RPMI8226 (cell line): Measurements from ENCODE around the gene KCNQ2.
A peak's percentile ranks its signal among the peaks of the same experiment; 100 is the strongest.

Experiments
- DNase-seq: peaks from one replicate; pipeline ENCODE4 v3.0.0-alpha.2; 2015

The KCNQ2 gene

DNA sequence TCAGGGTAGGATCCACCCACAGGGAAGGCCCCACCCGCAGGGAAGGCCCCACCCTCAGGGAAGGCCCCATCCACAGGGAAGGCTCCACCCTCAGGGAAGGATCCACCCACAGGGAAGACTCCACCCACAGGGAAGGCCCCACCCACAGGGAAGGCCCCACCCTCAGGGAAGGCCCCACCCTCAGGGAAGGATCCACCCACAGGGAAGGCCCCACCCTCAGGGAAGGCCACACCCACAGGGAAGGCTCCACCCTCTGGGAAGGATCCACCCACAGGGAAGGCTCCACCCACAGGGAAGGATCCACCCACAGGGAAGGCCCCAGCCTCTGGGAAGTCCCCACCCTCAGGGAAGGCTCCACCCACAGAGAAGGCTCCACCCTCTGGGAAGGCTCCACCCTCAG, 40.5 kb downstream of the KCNQ2 start:
- no peak for DNase-seq

DNA sequence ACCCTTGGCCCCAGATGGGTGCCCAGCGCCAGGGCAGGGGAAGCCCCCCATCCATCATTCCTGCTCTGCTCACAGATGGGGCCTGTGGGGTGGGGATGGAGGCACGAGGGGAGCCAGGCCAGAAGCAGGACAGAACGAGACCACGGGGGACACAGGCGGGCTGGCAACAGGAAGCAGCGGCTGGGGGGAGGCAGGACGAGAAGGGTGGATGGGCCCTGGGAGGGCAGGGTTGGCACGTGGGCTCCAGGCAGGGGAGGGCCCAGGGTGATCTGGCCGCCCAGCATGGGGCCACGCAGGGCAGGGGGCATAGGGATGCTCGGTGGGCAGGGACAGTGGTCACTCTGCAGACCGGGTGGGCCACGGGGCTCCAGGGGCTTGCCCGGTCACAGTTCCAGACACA, 41.6 kb downstream of the KCNQ2 start:
- DNase-seq: no peak

DNA sequence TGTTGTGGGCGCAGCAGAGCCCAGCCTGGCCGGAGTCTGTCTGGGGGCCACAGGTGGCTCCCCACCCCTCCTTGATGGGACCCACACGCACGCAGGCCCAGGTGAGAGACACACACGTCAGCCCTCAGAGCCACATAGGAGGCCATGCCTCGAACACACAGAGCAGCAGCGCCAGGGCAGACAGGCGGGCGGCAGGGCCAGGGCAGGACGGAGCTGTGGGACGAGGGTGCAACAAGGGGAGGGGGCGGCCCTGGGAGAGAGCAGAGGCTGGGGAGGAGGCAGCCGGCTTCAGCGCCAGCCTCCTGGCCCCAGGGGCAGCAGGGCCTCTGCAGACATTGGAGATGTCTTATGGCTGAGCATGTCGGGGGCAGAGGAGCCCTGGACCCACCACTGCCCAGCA, 42.5 kb downstream of the KCNQ2 start:
- DNase-seq: no peak

DNA sequence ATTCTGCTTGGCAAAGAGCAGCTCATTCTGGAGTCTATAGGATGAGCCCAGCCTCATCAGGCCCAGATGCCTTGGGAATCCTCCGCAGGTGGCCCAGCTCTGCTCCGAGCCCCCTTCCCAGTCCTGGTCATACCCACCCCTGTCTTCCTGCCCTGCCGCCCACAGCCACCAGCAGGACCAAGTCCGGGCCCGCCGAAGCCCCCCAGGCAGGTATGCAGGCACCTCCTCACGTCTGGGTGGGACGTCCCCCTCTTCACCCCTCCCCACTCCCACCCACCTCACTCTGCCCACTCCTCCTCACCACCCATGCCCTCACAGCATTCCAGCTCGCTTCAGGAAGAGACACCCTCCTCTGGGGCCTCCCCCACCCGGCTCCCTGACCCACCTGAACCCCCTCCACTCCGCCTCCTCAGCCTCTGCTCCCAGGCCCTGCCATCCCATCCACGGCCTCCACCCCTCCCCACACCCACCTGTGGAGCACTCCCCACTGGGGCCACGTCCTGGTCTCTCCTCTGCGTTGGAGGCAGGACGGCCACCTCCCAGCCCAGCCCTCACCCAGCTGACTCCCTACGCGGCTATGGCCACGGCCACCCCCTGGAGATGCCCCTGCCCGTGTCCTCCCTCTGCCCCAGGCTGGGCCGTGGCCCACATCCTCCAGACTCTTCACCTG, 43.4 kb downstream of the KCNQ2 start:
- DNase-seq: no peak

DNA sequence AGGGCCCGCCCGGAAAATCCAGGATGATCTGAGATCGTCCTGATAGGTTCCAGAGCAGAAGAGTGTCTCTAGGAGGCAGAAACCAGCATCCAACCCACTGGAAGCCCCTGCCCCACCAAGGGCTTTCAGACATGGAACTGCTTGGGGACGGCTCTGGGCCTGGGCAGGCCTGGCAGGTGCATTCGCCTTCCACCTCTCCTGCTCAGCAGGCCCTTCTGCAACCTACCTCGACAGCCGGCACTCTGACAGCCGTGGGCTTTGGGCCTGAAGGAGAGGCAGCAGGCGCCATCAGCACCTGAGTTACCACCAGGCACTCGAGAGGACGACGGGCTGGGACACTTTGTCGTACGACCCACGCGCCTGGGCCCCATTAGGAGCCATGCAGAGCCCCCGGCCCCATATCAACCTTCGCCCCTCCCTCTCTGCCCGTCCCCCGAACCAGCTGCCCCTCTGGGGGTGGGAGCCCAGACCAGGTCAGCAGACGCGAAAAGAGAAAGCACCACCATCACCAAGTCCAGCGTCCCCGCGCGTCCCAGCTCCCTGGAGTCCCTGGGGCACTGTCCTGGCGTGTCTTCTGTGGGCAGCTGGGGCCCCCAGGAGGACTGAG, 44.6 kb downstream of the KCNQ2 start:
- DNase-seq: no peak

DNA sequence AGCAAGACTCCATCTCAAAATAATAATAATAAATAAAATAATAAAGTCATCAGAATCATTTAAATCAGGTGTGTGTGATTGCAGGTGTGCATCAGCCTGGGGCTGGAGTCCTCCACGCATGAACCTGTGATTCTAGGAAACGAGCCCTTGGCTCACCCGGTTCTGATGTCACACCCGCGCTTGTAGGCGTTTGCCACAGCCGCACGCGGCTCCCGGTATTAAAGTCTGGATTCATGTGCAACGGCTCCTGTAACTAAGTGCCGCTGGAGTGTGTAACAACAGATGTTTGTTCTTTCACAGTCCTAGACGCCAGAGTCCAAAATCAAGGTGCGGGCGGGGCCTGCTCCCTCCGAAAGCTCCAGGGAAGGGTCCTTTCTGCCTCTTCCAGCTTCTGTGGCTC, 45.2 kb downstream of the KCNQ2 start:
- no peak for DNase-seq

DNA sequence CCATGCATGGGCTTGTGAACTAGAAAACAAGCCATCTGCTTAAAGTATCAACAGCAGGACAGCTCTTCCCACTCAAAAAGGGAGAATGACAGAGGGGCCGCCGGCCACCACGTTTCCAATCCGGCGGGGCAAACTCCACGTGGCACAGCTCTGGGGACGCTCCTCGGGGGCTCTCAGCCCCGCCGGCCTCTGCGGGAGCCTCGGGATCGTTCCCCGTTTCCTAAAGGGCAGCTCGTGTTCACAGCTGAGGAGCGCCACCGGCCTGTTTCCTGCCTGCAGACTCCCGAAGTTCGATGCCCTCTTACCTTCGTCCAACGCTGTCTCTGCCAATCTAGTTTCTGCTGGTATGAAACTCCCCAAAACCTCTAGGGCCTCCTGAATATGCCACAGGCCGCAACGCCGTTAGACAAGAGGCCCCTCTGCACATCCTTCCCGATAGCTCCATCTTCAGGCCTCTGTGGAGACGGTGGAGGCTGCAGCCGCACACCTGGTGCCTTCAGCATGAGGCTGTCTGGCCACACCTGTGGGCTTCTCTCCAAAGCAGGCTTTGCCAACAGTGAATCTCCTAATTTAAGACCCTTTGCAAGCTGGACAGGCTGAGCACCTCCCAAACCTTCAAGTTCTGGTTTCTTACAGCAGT, 46.5 kb downstream of the KCNQ2 start:
- DNase-seq: peak; percentile 68

DNA sequence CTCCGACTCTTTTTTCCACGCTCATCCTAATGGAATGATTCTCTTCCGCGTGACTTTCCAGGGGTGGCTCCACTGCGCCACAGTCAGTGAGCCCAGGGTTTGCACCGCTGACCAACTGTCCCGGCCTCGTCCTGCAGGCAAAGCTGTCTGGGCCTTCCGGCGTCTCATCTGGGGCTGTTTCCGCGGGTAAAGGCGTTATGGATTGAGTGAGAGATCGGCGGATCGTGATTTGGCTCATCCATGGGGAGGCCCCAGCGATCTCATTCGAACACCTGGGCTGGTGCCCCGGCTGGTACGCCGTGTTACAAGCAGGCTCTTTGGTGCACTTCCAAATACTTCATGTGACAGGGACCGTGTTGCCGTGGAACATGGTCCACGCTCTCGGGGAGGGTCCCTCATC, 47.8 kb downstream of the KCNQ2 start:
- DNase-seq: no peak

DNA sequence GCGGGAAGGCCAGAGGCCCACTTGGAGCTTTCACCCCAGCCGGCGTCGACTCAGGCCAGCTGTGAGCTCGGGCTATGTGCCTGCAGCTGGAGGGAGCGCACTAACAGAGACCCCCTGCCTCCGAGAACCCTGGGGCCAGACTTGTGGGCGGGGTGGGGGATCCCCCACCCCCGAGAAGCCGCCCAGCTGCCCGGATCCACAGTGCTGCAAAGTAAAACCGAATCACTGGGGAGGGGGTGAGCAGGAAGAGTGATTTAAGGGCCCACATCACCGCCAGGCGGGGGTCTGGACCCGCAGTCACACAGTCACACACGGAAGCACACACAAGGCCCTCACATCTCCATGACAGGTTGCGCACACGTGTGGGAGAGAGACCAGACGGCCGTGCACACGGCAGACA, 48.7 kb downstream of the KCNQ2 start:
- no peak for DNase-seq

DNA sequence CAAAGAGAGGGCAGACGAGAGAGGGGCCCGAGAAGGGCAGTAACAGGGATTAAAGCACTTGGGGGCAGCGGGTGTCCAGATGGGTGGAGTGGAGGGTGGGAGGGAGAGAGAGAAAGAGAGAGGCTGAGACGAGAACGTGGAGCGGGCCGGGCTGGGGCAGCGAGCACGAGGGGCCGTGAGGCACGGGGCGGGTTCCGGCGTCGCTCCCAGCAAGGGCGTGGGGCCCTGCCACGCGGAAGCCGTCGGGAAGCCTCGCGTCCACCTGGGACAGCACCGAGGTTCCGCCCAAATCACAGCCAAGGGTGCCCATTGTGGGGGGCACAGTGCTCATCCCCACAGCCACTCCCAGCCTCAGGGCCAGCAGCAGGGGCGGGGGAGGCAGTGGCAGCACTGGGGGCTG, 49.8 kb downstream of the KCNQ2 start:
- no peak for DNase-seq

DNA sequence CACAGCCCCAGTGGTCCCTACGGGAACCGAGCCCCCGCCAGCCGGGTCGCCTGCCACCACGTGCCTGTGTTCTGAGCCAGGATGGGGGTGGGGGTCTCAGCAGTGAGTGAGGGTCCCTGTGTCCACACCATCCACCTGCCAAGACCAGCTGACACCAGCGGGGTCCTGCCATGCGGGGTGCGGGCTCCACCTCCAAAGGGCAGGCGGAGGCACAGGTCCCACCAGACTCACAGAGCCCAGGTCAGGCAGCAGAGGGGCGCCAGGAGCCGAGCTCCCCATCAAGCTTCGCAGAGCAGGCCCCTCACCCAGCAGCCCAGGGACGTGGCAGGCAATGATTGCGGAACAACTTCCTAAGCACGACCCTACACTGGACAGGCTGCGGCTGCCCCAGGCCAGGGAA, 50.5 kb downstream of the KCNQ2 start:
- DNase-seq: no peak

DNA sequence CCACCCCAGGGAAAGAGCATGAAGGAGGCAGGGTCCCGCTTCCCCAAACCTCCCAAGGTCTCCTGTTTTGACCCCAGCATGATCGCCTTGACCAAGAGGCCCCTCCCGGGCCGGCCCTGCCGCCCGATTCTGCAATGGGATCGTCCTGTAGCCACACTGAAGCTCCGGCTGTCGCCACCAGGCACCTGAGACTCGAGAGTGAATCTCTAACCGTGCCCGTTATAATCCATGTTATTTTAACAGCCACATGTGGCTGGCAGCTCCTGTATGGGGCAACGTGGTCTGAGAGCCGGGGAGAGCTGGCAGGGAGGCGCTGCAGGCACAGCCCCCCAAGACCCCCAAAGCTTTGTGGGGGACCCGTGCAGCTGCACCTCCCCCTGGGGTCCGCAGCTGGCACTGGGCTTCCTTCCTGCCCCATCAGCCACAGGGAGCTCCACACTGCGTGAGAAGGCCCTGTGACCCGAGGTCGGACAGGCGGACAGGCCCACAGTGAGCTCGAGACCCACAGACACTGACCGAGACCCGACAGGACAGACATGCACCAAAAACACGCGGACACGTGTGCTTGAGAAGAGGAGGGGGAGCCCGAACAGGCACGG, 51.3 kb downstream of the KCNQ2 start:
- DNase-seq: no peak

DNA sequence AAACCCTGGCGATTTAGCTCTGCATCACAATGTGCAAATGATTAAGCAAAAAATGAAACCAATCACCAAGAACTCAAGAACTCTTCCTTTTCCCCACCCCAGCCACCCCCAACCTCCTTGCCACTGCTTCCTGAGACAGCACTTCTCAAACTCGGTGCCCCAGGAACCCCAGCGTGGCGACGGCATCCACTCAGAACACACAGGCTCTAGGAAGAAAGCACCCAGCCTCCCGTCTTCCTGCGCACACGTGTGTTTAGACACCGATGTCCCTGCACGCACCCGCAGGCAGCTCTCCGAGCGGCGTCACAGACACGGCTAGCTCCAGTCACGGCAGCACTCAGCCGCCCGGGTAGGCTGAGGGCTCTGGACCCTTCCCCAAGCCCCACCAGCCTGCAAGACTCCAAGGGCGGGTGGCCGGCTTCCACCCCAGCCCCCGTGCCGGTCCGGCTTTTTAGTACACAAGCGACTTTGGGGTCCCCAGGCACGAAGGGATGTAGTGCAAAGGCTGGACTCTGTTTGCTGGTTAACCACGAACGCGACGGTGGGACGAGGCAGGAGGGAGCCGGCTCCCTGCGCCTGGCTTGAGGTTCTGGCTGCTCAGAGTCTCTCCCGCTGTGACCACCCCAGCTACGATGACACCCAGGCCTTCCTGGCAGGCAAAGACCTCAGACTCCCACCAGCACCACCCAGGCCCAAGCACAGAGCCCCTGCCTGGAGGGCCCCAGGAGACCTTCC, 51.9 kb downstream of the KCNQ2 start:
- DNase-seq: no peak

DNA sequence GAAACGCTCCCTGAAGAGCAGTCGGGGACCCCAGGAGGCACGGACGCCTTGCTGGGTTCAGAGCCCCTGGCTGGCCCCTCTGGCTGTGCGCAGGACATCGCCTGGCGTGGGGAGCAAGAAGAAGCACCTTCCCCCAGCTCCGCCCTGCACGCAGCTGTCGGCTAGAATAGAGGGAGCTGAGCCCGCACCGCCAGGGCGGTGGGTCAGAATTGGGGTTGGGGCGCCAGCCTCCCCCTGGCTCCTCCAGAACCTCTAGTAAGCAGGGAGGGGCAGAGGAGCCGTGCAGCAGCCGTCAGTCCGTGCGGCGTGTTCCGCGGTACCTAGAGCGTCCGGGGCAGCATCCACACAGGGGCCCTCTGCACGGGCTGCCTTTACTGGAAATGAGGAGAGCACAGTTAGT, 53.2 kb downstream of the KCNQ2 start:
- DNase-seq: no peak

DNA sequence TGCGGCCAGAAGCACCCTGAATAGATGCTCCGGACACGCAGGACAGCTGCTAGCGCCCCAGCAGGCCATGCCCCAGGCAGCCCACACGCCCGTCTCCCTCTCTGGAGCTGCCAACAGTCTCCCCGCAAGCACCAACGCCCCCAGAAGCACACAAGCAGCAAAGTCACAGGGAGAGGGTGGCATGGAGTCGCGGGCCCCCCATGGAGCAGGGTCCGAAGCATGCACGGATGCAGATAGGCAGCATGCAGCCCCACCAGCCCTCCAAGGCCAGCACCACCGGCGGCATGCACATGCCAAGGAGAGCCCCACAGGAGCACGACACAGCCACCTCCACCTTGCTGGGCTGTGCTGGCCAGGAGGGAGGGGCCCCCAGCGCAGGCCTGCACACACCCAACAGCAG, 53.8 kb downstream of the KCNQ2 start:
- no peak for DNase-seq

DNA sequence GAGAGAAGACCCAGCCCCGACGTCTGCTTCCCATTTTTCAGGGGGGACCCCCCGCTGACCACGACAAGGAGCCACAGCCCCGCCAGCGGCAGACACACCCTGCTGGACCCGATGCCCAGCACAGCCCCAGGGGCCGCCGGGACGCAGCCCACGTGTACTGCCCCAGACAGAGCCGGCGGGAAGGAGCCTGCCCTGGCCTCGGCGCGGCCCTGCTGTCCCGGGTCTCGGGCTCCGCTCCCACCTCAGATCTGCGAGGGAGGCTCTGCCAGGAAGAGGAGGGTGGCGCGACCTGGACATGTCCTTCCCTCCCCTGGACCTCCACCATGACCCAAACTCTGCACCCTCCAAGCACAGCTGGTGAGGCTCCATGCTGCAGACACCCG, 54.7 kb downstream of the KCNQ2 start:
- DNase-seq: no peak

DNA sequence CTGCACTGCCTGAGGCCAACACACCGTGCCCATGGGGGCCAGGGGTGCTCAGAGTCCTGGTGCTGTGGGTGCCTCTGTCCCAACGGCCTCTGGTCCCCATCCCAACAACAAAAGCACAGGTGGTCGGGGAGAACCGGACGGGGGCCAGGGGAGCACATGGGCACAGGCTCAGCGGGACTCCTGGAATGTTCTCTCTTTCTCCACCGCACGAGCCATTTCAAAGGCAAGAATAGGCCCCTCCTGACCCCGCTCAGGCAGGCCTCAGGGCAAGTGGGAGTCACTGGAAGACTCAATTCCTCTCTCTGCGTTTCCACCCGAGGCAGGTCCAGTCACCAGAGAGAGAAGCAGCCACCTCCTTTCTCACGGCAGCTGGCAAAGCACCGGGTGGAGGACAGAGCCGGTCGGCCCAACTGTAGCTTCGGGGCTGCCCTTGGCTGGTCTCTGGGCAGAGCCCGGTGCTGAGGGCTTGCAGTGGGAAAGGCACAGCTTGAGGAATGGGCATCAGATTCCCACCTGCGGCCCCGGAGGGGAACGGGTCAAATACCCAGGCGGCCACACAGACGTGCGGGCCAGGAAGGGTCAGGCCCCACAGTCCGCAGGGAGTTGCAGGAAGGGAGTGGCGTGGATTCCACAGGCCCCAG, 55.2 kb downstream of the KCNQ2 start:
- no peak for DNase-seq

DNA sequence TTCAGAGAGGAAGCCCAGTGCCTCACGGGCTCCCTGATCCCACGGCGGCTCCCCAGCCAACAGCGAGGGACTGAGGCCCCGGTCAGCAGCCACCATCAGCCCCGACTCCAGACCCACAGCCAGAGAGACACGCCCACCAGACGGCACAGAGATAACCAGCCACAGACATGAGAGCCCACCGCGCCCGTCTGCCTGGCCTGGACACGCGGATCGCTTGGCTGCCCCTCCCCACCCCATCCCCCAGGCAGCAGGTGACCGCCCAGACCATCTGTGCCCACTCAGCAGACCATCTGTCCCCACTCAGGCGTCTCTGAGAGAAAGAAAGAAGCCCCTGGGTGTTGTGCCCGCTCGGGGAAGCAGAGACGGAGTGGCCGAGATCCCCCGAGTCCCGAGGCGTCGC, 55.8 kb downstream of the KCNQ2 start:
- no peak for DNase-seq

DNA sequence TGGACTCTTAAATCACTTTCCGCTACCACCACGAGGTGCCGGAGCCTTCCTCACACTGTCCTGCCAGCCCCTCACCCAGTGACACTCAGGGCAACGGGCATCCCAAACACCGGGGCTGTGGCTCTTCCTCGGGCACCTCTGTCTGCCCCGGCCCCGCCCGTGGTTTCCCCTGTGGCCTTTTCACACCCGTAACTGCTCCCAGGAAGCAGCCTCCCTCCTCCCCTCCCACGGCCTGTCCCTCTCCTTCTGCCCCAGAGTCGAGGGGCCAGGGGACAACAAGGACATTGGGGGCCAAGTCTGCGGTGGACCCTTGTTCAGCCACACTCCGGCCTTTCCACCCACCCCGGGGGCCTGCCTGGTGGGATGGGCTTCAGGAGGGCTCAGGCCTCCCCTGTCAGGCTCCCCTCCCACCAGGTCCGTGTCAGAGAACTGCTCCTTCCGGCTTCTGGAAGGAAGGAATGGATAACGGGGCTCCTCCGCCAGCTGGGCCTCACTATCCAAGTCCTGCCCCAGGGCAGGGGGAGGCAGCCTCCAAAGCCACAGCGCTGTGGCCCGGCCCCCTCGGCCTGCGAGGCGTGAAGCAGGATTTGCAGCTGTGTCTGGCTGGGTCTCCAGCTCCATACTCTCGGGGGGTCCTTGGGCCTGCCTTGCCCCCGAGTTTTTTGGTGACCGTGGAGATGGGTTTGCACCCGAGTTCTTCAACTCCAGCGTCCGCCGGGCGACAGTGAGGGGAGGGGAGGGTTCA, 56.6 kb downstream of the KCNQ2 start:
- DNase-seq: no peak

DNA sequence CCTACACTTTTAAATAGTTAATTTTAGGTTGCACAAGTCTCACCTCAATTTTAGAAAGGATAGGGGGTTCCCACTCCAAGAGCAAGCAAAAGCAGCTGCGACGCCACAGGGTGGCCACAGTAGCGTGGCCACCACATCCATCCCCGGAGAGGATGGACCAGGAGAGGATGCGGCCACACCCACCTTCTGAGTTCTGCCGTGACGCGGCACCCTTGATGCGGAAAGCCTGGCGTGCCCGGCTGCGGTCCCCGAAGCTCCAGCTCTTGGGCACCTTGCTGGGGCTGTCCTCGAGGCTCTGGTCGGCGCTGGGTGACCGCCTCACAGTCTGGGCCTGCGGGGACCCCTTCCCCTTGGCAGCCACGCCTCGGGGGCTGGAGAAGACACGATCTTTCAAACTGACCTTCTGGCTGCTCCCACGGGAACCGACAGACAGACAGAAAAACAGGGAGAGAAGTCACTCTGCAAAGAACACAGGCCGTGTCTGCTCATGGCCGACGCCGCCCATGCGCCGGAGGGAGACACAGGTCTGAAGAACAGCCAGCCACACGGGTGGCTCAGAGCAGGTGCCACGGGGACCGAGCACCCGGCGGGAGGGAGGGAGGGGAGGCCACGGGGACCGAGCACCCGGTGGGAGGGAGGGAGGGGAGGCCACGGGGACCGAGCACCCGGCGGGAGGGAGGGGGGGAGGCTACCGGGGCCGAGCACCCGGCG, 57.6 kb downstream of the KCNQ2 start:
- no peak for DNase-seq

DNA sequence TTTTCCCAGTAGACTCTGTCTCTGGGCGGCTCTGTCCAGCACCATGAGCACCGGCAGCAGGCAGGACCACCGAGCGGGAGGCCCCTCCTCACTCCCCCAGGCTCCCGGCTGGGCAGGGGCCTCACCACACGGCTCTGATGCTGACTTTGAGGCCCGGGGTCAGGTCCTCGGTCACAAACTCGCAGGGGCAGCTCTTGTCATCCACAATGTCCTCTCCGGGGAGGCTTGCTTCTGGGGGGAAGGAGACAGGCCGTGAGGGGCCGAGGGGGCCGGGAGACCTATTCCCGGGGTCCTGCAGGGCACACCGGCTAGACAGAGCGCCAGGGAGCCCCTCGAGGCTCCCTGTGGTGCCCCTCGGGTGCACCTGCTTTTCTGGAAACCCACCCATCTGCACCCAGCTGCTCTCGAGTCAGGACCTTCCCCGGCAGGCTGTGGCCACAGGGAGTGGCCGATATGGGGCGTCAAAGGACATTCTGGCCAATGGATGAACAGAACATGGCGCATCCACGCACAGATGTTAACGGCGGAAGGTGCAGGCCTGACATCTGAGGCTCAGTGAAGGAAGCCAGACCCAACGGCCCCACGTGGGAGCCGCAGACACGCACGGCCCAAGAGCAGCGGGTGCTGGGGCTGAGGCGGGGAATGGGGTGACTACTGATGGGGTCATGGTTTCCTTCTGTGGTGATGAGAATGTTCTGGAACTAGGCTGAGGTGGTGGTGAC, 58.3 kb downstream of the KCNQ2 start:
- no peak for DNase-seq
